ENCODE results near the gene NAV2.

The NAV2 gene

DNA sequence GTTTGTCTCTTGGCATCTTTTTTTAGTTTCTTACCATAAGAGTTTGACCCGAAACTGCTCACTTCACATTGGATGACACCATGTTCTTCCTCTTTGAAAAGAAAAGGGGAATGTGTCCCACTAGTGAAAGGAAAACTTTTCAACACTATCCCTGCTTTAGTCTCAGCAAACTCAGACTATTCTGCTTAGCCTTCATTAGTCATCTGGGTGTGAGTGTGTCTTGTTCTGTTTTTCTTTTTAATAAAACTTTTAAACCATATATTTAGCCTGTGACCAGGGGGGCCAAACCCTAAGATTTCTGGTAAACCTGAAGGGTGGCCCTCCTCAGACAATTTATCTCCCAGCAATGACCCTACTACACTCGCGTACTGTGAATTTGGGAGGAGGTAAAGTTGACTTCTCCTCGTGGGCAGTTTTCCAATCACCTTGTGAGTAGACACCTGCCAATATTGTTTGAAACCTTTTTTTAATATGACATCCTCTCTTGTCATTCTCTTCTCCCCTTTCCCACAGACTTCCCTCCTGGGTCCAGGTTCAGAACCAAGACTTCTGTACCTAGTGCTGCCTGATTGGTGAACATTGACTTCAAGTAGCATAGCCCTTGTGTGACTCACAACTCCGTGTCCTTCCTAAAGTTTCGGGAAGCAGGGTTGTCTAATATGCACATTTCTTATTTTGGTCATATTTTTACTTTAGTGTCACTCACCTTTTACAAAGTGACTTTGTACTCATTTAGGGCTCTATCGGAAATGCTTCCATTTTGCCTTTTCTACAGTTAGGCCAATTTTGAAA lies 407.7 kb downstream of the NAV2 start:
- in situ Hi-C loops (cut with HindIII; ENCODE audit: low sequenced_read_pairs), result no loop called here

- in situ Hi-C loops (cut with HindIII; ENCODE audit: low sequenced_read_pairs), result no loop called here
Measured at GRCh38 chr11:20122131-20122530, 409.5 kb downstream of the NAV2 start.

GRCh38 chr11:20125927-20126326 lies 413.3 kb downstream of the NAV2 start:
- in situ Hi-C loops (cut with HindIII; ENCODE audit: low sequenced_read_pairs), result loop anchor here (25.0 kb wide), 1 partner anchor 236 kb away; the partner anchor contains the start of gene HTATIP2

DNA sequence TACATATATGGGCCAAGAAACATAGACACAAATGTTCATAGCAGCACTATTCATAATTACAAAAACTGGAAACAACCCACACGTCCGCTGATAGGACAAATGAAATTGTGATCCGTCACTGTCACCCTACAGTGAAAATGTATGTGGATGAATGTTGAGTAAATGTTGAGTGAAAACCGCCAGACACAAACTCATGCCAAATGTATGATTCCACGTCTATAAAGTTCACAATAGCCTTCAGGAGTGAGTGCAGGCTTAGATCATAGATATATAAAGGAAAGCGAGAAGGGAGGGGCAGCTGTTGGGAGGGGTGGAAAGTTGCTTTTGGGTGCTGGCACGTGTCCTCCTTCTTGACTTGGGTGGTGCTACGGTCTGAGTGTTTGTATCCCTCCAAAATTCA lies 414.1 kb downstream of the NAV2 start:
- in situ Hi-C loops (cut with HindIII; ENCODE audit: low sequenced_read_pairs), result loop anchor here (25.0 kb wide), 1 partner anchor 236 kb away; the partner anchor contains the start of gene HTATIP2

DNA sequence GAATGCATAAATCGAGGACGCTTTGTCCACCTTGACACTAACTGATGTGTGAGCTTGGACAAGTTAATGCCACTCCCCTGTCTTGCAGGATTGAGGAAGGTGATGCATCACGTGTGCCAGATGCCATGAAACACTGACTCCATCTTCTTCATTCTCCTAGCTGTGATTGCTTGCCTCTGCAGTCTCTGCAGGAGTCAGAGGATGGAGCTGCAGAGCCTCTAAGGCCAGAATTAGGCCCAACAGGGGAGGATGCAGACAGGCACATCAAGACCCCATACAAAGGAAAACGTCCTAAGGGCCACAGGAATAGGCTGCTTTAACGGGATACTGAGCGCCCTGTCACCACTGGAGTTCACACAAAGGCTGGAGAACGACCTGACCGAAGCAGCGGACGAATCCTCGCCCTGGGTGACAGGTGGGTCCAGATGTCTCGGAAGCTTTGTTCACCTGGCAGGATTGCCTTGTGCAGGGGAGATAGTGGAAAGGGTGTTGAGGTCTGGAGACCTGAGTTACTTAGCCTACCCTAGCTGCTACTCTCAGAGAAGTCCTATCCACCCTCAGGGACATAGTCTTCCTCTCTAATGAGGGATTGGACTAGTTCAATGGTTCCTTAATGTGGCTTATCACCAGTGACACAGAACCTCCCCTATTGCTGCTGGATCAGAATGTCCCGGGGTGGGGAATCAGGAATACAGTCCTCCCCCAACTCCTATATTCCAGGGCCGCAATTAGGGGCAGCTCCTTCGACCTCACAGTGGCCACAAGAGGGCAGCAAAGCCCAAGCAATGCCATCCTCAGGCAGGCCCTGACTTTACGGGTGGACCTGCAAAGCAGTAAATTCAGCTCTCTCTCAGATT lies 415.3 kb downstream of the NAV2 start:
- in situ Hi-C loops (cut with HindIII; ENCODE audit: low sequenced_read_pairs), result loop anchor here (25.0 kb wide), 1 partner anchor 234 kb away; the partner anchor contains the start of gene HTATIP2

GRCh38 chr11:20128528-20128825 lies 415.8 kb downstream of the NAV2 start:
- in situ Hi-C loops (cut with HindIII; ENCODE audit: low sequenced_read_pairs), result loop anchor here (25.0 kb wide), 1 partner anchor 234 kb away; the partner anchor contains the start of gene HTATIP2

DNA sequence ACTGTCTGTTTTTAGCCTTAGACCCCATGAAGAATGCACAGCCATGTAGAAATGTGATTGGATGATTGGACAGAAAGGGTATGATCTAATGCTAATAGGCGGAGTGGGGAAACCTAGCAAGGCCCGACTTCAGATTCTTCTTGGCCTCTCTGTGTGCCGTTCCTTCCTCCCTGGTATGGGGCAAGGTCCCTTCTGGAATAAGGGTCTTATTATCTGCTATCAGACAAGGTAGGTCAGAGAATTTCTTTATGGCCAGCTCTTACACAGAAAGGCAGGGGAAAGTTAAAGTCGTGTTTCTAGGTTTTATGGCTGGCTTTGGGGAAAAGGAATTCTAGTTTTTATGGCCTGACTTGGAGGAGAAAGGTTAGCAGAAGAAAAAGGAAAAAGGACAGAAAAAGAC lies 417.0 kb downstream of the NAV2 start:
- in situ Hi-C loops (cut with HindIII; ENCODE audit: low sequenced_read_pairs), result loop anchor here (5.0 to 25.0 kb wide), 2 partner anchors 192 to 233 kb away; partner anchors contain the start of gene HTATIP2

GRCh38 chr11:20131788-20132666 lies 419.4 kb downstream of the NAV2 start:
- in situ Hi-C loops (cut with HindIII; ENCODE audit: low sequenced_read_pairs), result loop anchor here (5.0 to 25.0 kb wide), 2 partner anchors 195 to 230 kb away; partner anchors contain the start of gene HTATIP2

DNA sequence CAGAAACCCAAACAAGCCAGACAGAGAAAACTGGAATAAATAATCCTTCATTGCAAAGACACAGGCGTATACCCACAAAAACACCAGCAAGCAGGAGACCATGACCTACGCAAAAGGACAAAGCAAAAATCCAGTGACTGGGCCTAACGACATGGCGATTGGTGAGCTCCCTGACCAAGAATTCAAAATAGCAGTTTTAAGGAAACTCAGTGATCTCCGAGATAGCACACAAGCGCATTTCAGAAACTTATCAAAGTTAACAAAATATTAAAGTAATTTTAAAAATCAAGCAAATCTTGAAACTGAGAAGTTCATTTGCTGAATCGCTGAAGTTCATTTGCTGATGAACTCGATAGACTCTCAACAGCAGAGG lies 420.0 kb downstream of the NAV2 start:
- in situ Hi-C loops (cut with HindIII; ENCODE audit: low sequenced_read_pairs), result loop anchor here (5.0 to 25.0 kb wide), 2 partner anchors 195 to 230 kb away; partner anchors contain the start of gene HTATIP2

GRCh38 chr11:20134991-20135736 lies 422.5 kb downstream of the NAV2 start:
- in situ Hi-C loops (cut with HindIII; ENCODE audit: low sequenced_read_pairs), result loop anchor here (5.0 to 25.0 kb wide), 2 partner anchors 198 to 227 kb away; partner anchors contain the start of gene HTATIP2

GRCh38 chr11:20137637-20138036 lies 425.0 kb downstream of the NAV2 start:
- in situ Hi-C loops (cut with HindIII; ENCODE audit: low sequenced_read_pairs), result loop anchor here (25.0 kb wide), 1 partner anchor 225 kb away; the partner anchor contains the start of gene HTATIP2

DNA sequence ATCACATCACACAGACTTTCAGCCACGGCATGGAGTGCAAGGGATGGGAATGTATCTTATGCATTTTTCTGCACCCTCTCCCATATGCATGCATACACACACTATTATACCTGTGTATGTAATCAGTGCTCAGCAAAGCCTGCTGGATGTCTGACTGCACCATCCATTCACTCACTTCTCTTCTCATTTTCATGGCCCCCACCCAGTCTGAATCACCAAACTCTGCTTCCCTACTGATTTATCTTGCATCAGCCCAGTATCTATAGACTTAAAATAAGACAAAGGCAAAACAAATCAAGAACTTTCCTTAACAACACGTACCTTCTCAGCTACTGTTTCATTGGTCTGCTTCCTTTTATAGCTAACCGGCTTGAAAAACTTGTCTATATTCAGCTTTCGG lies 426.1 kb downstream of the NAV2 start:
- in situ Hi-C loops (cut with HindIII; ENCODE audit: low sequenced_read_pairs), result loop anchor here (25.0 kb wide), 1 partner anchor 224 kb away; the partner anchor contains the start of gene HTATIP2

GRCh38 chr11:20154381-20154780 lies 441.7 kb downstream of the NAV2 start:
- in situ Hi-C loops (cut with HindIII; ENCODE audit: low sequenced_read_pairs), result no loop called here

DNA sequence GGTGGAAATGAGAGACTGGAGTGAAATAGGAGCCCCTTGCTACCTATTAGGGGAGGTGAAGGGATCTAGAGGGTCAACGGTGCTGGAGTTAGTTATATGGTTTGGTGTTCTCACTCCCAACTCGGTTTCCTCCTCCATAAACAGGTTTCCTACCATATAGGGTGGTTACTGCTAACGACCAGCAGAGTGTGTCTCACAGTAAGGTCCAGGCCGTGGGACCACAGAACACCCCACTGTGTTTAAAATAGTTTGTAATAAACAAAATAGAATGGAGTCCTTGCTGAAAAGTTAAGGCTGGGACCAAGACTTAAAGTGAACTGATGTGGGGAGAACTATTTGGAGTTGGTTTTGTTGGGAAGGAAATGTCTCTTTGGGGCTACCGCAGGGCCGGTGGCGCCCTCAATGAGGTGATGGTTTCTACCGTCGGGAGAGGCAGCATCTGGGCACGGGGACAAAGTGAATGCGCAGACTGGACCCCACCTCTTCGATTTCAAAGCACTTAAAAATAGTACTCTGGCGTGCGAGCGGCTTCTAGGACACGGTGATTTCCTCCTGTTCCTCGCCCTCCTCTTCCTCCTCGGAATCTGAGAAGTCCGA lies 443.1 kb downstream of the NAV2 start:
- in situ Hi-C loops (cut with HindIII; ENCODE audit: low sequenced_read_pairs), result no loop called here

DNA sequence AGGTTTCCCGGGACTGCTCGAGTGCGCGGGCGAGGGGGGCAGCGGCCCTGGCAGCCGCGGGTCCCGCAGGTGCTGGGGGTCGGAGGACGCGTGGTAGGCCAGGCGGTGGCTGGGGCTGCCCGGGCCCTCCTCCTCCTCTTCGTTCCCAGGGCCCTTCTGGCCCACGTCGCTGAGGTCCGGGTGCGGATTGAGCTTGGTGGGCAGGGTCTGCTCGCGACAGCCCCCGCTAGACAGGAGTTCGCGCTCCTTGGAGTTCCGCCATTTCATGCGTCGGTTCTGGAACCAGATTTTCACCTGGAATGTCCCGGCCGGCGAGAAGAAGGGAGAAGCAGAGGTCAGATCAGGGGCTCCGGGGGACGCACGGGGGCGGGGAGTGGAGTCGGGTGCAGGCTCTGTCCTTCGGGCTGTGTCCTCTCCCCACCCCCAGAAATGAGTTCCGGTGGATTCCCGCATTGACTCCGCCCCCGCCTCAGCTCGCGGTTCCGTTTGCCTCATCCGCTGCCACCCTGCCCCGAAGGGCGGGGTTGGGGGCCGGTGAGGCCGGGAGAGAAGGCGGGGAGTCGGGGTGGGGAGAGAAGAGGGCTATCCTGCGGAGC lies 443.7 kb downstream of the NAV2 start:
- in situ Hi-C loops (cut with HindIII; ENCODE audit: low sequenced_read_pairs), result no loop called here

- in situ Hi-C loops (cut with HindIII; ENCODE audit: low sequenced_read_pairs), result no loop called here
Measured at GRCh38 chr11:20156876-20157613, 444.4 kb downstream of the NAV2 start.

- in situ Hi-C loops (cut with HindIII; ENCODE audit: low sequenced_read_pairs), result no loop called here
Measured at GRCh38 chr11:20157728-20158127, 445.1 kb downstream of the NAV2 start.

GRCh38 chr11:20158597-20159257 lies 446.1 kb downstream of the NAV2 start:
- in situ Hi-C loops (cut with HindIII; ENCODE audit: low sequenced_read_pairs), result no loop called here
